Measurements from ENCODE around the gene MBNL1. TPM values are rescaled to one million over a fixed set of nuclear protein-coding genes. Genes with fewer than 3 reads are reported as not detected.

MBNL1 gene
- total RNA-seq, 2 donors from 2014 or later = 299 to 323 TPM

DNA sequence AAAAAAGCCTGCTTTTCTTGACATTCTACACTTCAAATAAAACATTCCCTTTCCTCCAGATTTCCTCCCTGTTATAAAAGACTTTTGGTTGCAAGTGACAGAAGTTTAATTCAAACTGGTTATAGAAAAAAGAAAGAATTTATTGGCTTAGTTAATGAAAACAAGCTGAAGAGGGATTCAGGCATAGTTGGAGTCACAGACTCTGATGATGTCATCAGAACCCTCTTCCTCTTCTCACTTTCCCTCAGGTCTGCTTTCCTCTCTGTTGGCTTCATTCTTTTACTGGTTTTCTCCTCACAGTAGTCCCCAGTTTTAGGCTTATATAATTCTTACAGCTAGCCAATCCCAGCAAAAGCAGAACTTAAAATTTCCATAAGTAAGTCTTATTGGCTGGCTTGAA, 32.0 kb upstream of the MBNL1 start:
- H3K27me3 Mint-ChIP-seq (ENCODE audit: low read depth) = no peaks in the 10 kb centered on the region
- DNase-seq = no peak
- peak overlapping the region; percentile 70 to 73 for H3K4me3 Mint-ChIP-seq
- peaks cover 0 to 3% of the 10 kb centered on the region in 2 donors for H3K36me3 Mint-ChIP-seq (ENCODE audit: insufficient read depth in 2 of 2)
- H3K4me1 Mint-ChIP-seq (ENCODE audit: low read depth) = peaks cover 91% of the 10 kb centered on the region
- peak in 1 of 2 donors; percentile 28 for ATAC-seq (replicated peaks in 1 of 2)
- peak overlapping the region; percentile 88 for H3K27ac Mint-ChIP-seq
- peaks cover 0 to 3% of the 10 kb centered on the region in 2 donors for H3K9me3 Mint-ChIP-seq

DNA sequence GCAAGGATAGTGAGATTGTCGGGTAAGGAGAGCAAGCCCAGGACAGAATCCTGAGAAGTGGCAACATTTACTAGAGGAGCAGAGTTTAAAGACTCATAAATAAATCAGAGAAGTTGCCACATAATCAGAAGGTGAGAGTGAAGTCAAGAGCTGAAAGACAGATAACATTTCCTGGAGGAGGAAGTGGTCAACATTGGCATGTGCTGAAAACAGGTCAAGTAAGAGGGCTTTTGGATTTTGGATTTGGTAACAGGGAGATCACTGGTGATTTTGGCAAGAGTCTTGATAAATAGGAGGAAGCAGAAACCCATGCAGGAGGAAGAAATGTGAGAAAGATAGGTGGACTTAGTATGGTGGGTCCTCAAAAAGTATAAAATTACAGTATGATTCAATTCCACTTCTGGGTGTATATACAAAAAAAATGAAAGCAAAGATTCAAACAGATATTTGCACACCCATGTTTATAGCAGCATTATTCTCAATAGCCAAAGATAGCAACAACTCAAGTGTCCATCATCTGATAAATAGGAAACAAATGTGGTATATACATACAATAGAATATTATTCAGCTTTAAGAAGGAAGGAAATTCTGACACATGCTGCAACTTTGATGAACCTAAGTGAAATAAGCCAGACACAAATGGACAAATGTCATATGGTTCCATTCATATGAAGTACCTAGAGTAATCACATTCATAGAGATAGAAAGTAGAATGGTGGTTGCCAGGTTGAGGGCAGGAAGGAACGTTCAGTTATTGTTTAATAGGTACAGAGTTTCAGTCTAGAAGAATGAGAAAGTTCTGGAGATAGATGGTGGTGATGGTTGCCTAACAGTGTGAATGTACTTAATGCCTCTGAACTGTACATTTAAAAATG, 27.3 kb upstream of the MBNL1 start:
- peaks cover 0 to 3% of the 10 kb centered on the region in 2 donors for H3K36me3 Mint-ChIP-seq (ENCODE audit: insufficient read depth in 2 of 2)
- ATAC-seq (replicated peaks in 1 of 2) (peak; percentile 72 to 74), DNase-seq (no peak)
- peaks cover 74% of the 10 kb centered on the region for H3K4me1 Mint-ChIP-seq (ENCODE audit: low read depth)
- no peaks in the 10 kb centered on the region for H3K27me3 Mint-ChIP-seq (ENCODE audit: low read depth)
- H3K27ac Mint-ChIP-seq = peak overlapping the region; percentile 61
- H3K9me3 Mint-ChIP-seq = peaks cover 0 to 3% of the 10 kb centered on the region in 2 donors
- peak overlapping the region; percentile 94 to 97 for H3K4me3 Mint-ChIP-seq

DNA sequence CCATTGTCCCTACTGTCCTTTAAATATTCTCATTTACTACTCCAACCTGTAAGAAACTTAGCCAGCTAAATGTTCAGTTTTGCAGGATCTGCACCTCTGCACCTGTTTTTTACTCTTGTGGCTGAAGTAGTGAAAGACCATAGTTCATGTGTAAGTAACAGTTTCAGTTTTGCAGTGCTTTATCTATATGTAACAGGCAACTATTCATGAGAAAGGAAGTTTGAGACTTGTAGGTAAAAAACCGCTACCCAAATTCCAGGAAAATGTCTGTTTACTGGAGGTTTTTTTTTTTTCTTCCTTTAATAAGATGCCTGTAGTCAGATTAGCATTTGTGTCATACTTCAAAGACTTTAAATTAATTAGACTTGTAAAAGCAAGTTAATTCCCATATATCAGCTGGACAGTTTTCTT, 25.4 kb upstream of the MBNL1 start:
- Mint-ChIP-seq H3K9me3 (no peaks in the 10 kb centered on the region), H3K27me3 (ENCODE audit: low read depth) (no peaks in the 10 kb centered on the region), H3K27ac (peak overlapping the region; percentile 61), H3K4me1 (ENCODE audit: low read depth) (peaks cover 60% of the 10 kb centered on the region), H3K4me3 (peak overlapping the region; percentile 94 to 97), H3K36me3 (ENCODE audit: insufficient read depth in 2 of 2) (no peaks in the 10 kb centered on the region)
- DNase-seq = no peak
- ATAC-seq (replicated peaks in 1 of 2) = peak; percentile 69 to 71

DNA sequence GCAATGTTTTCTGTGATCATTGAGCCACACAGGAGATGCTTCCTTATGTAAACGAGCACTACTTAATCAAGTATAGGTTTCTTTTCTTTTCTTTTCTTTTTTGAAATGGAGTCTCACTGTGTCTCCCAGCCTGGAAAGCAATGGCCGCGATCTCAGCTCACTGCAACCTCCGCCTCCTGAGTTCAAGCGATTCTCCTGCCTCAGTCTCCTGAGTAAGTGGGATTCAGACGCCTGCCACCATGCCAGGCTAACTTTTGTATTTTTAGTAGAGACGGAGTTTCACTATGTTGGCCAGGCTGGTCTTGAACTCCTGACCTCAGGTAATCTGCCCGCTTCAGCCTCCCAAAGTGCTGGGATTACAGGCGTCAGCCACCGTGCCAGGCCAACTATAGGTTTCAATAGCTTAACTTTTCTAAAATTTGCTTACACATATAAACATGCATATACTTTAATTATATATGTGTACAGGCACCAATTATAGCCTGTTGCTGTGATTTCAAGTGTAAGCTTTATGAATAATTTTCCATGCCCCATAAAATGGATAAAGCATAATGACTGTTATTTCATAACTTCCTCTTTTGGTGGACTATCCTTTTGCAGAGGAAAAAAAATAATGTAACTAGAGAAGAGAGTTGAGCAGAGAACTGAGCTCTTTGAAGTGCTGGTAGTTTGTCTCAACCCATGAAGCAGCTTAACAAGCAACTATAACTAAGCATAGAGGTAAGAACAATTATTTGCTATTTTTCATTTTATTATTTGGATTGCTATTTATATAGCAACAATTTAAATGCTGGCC, 24.8 kb upstream of the MBNL1 start:
- Mint-ChIP-seq H3K27me3 (ENCODE audit: low read depth) (no peaks in the 10 kb centered on the region), H3K27ac (peak overlapping the region; percentile 61), H3K4me3 (peak overlapping the region; percentile 94 to 97), H3K36me3 (ENCODE audit: insufficient read depth in 2 of 2) (no peaks in the 10 kb centered on the region), H3K4me1 (ENCODE audit: low read depth) (peaks cover 57% of the 10 kb centered on the region), H3K9me3 (no peaks in the 10 kb centered on the region)
- DNase-seq (peak in 1 of 2 donors; percentile 21), ATAC-seq (replicated peaks in 1 of 2) (peak; percentile 24 to 33)

DNA sequence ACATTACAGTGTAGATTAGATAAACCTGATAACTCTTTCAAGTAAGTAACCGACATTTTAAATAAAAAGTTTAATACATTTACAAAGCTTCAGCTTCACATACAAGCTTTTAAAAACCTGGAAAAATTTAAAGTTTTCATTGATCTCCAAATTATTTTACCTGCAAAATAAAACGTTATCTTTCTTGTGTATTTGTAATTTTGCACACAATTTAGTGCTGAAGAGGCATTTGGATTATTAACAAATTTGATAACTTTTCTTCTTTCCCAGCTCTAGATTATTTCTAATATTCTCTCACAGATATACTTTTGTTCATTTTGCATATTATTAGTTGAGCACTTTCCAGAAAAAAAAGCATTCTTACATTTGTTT, 24.2 kb upstream of the MBNL1 start:
- Mint-ChIP-seq H3K27ac (peak overlapping the region; percentile 61), H3K27me3 (ENCODE audit: low read depth) (no peaks in the 10 kb centered on the region), H3K9me3 (no peaks in the 10 kb centered on the region)

DNA sequence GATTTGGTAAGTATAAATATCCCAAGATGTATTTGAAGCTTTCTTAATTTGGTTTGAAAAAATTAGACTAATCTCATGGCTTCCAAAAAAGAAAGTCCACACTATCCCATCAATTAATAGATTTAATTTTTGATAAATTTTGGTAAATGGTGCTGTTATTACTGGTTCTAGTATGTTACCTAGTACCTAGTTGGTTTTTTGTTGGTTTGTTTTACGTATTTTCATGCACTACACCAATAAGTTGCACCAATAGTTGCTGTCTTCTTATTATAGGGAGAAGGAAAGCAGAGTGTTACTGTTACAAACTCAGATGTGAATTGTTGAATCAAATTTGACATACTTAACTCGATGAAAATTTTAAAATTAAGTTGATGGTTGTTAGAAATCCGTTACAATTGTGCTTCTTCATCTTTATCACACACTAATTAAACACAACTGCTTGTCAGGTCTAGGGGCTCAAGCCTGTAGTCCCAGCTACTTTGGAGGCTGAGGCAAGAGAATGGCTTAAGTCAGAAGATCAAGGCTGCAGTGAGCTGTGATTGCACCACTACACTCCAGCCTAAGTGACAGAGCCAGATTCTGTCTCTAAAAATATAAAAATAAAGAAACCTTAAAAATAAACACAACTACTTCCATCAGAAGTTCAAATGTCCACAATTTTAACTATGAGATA, 23.1 kb upstream of the MBNL1 start:
- Mint-ChIP-seq H3K36me3 (ENCODE audit: insufficient read depth in 2 of 2) (no peaks in the 10 kb centered on the region), H3K27me3 (ENCODE audit: low read depth) (no peaks in the 10 kb centered on the region), H3K27ac (peak overlapping the region; percentile 98), H3K4me3 (peak overlapping the region; percentile 82 to 94), H3K9me3 (no peaks in the 10 kb centered on the region), H3K4me1 (ENCODE audit: low read depth) (peaks cover 44% of the 10 kb centered on the region)
- no peak for DNase-seq
- peak; percentile 35 to 40 for ATAC-seq (replicated peaks in 1 of 2)

More for the DNA sequence above, 24.2 kb upstream of the MBNL1 start:
- peak overlapping the region; percentile 94 to 97 for H3K4me3 Mint-ChIP-seq
- H3K36me3 Mint-ChIP-seq (ENCODE audit: insufficient read depth in 2 of 2) = no peaks in the 10 kb centered on the region
- ATAC-seq (replicated peaks in 1 of 2) = no peak
- DNase-seq = no peak
- H3K4me1 Mint-ChIP-seq (ENCODE audit: low read depth) = peaks cover 55% of the 10 kb centered on the region

DNA sequence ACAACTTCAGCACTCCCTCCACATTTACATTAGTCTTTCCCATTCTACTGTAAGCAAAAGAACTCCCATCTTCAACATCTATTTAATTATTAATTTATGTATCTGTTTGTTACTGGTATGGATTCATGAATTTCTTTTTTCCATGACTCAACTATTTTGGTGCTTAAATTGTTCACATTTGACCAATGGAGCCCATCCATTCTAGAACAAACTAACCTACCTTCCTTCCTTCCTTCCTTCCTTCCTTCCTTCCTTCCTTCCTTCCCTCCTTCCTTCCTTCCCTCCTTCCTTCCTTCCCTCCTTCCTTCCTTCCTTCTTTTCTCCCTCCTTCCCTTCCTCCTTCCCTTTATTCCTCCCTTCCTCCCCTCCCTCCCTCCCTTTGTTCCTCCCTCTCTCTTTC, 16.8 kb upstream of the MBNL1 start:
- DNase-seq = no peak
- Mint-ChIP-seq H3K4me3 (peak overlapping the region in 1 of 2 donors; percentile 33), H3K27me3 (ENCODE audit: low read depth) (no peaks in the 10 kb centered on the region), H3K36me3 (ENCODE audit: insufficient read depth in 2 of 2) (peaks cover 0 to 3% of the 10 kb centered on the region in 2 donors), H3K4me1 (ENCODE audit: low read depth) (peaks cover 61% of the 10 kb centered on the region), H3K27ac (peak overlapping the region; percentile 93), H3K9me3 (peaks cover 0 to 3% of the 10 kb centered on the region in 2 donors)
- no peak for ATAC-seq (replicated peaks in 1 of 2)

DNA sequence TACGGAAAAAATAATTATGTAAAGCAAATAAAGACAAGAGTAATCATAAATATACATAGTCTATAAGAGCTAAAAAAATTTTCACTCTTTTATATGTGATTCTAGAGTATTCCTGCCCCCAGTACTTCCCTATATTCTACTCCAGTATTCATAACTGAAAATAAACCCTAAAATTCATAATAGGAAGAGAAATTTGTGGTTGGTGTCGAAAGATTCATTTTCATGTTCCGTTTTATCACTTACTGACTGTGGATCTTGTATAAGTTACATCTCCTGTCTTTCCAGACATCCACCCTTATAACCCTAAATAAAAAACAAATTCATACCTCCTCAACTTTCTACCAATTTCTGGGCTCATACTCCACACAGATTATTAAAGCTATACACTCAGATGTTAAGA, 16.0 kb upstream of the MBNL1 start:
- H3K27me3 Mint-ChIP-seq (ENCODE audit: low read depth) = no peaks in the 10 kb centered on the region
- peaks cover 0 to 3% of the 10 kb centered on the region in 2 donors for H3K9me3 Mint-ChIP-seq
- peak overlapping the region; percentile 81 for H3K27ac Mint-ChIP-seq
- DNase-seq (no peak), ATAC-seq (replicated peaks in 1 of 2) (no peak)
- H3K4me3 Mint-ChIP-seq = peak overlapping the region; percentile 49 to 68
- peaks cover 70% of the 10 kb centered on the region for H3K4me1 Mint-ChIP-seq (ENCODE audit: low read depth)
- peaks cover 0 to 3% of the 10 kb centered on the region in 2 donors for H3K36me3 Mint-ChIP-seq (ENCODE audit: insufficient read depth in 2 of 2)

DNA sequence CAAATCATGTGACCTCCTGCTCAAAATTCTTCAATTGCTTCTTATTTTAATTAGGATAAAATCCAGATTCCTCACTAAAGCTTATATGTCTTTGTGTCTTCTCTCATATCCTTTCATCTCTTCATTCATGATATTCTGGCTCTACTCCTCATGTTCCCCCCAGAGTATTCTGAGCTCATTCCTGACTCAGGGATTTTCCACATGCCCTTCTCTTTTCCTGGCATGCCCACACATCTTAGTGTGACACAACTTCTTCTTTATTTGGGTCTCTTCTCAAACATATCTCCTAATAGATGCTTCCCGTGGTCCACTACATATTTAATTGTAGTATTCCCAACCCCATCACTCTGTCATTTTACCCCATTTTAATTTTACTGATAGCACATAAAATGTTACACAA, 15.2 kb upstream of the MBNL1 start:
- Mint-ChIP-seq H3K4me1 (ENCODE audit: low read depth) (peaks cover 74% of the 10 kb centered on the region), H3K36me3 (ENCODE audit: insufficient read depth in 2 of 2) (peaks cover 0 to 3% of the 10 kb centered on the region in 2 donors), H3K9me3 (peaks cover 0 to 3% of the 10 kb centered on the region in 2 donors), H3K4me3 (peak overlapping the region; percentile 49 to 68), H3K27me3 (ENCODE audit: low read depth) (no peaks in the 10 kb centered on the region), H3K27ac (peak overlapping the region; percentile 81)
- DNase-seq = no peak
- no peak for ATAC-seq (replicated peaks in 1 of 2)

DNA sequence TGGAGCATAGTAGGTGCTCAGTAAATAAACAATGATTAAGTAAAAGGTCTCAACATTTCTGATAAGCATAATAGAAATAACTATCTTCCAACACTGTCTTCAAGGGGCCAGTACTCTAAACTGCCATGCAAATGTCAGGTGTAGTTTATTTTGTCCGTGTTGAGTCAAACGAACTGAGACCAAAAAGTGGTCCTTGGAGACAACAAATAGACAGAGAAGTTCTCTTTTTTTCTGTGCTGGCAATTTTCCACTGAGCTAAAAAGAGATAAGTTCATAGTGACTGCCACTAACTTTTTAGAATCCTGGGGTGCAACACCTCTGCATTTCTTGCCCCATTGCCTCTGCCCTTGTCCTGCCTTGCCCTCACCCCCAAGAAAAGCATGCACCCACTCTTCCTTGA, 14.7 kb upstream of the MBNL1 start:
- H3K4me1 Mint-ChIP-seq (ENCODE audit: low read depth) = peaks cover 80% of the 10 kb centered on the region
- ATAC-seq (replicated peaks in 1 of 2) (no peak), DNase-seq (no peak)
- H3K27me3 Mint-ChIP-seq (ENCODE audit: low read depth) = no peaks in the 10 kb centered on the region
- H3K9me3 Mint-ChIP-seq = peaks cover 0 to 3% of the 10 kb centered on the region in 2 donors
- H3K4me3 Mint-ChIP-seq = peak overlapping the region; percentile 45 to 68
- peak overlapping the region; percentile 81 for H3K27ac Mint-ChIP-seq
- peaks cover 0 to 3% of the 10 kb centered on the region in 2 donors for H3K36me3 Mint-ChIP-seq (ENCODE audit: insufficient read depth in 2 of 2)

DNA sequence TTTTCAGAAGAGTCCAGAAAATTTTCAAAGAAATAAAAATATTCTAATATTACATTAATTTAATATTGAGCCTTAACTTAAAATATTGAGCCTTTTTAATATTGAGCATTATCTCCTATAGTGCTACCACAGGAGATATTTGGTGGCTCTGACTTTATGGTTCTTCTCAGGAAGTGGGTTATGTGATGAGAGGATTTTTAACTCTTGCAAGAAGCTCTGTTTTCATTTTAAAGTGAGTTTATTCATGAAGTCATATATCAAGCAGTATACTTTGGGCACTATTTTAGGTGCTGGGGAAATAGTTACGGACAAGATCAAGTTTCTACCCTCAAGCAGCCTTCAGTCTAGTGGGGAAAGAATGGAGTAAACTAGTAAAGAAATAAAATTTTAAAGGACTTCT, 13.4 kb upstream of the MBNL1 start:
- H3K27ac Mint-ChIP-seq = peak overlapping the region; percentile 98
- H3K4me1 Mint-ChIP-seq (ENCODE audit: low read depth) = peaks cover 92% of the 10 kb centered on the region
- peaks cover 0 to 3% of the 10 kb centered on the region in 2 donors for H3K36me3 Mint-ChIP-seq (ENCODE audit: insufficient read depth in 2 of 2)
- no peaks in the 10 kb centered on the region for H3K27me3 Mint-ChIP-seq (ENCODE audit: low read depth)
- DNase-seq (no peak), ATAC-seq (replicated peaks in 1 of 2) (no peak)
- H3K9me3 Mint-ChIP-seq = peaks cover 0 to 3% of the 10 kb centered on the region in 2 donors
- peak overlapping the region; percentile 67 to 79 for H3K4me3 Mint-ChIP-seq

DNA sequence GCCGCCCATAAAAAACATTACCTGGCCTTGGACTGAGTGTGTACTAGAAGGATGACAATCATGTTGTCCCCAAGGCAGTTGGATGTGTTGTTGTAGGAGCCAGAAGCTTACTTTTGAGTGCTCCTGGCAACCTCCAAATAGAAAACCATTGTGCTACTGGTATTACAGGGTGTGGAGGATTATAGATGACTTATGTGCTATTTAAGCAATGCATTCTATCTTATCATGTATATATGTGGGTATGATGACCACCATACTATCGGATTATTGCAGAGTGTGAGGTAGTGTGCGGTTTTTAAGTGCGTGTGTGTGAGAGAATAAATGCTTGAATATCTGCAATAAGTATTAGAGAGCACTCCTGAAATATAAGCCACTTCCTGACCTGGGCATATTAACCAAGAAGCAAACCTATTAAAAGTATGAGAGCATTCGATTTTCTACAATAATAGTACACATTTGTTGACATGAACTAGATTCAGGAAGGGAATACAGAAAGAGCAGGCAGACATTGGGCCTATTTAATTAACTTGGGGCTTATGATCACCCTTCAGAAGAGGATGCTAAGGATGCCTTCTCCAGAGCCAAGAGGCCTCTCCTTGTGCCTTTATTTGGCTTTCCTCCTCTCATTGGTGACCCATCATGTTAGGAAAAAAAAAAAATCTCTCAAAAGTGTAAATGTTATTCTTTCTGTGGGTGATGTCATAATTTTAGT, 11.7 kb upstream of the MBNL1 start:
- Mint-ChIP-seq H3K27ac (peak overlapping the region; percentile 98), H3K36me3 (ENCODE audit: insufficient read depth in 2 of 2) (no peaks in the 10 kb centered on the region), H3K4me1 (ENCODE audit: low read depth) (peaks cover 96% of the 10 kb centered on the region), H3K27me3 (ENCODE audit: low read depth) (no peaks in the 10 kb centered on the region), H3K9me3 (peaks cover 0 to 3% of the 10 kb centered on the region in 2 donors), H3K4me3 (peak overlapping the region; percentile 67 to 79)
- ATAC-seq (replicated peaks in 1 of 2) (peak; percentile 39 to 47), DNase-seq (no peak)
